MM.1S (cell line): ENCODE results near the gene FOXK1.

Source experiments
- DNase-seq: peaks from one replicate; pipeline ENCODE4 v3.0.0-alpha.2; 2015
- H2AFZ ChIP-seq: fragments of 300-600 bp; sonication (generic); 2 replicates; pipeline ENCODE4 v1.6.0; 2016; ENCODE audit warnings: antibody characterized with exemption, low read length
- H3F3A ChIP-seq: fragments of 300-600 bp; sonication (generic); 2 replicates; pipeline ENCODE4 v1.6.1; 2016; ENCODE audit warnings: mild to moderate bottlenecking, antibody characterized with exemption, low read length, moderate library complexity, mixed read lengths; ENCODE audit not compliant: insufficient read depth
- H3K27ac ChIP-seq: fragments of 300-600 bp; sonication (generic); 2 replicates; pipeline ENCODE4 v1.5.1; 2016; ENCODE audit warnings: mild to moderate bottlenecking, low read length
- H3K27me3 ChIP-seq: fragments of 300-600 bp; sonication (generic); replicated peaks from 2 replicates; pipeline ENCODE4 v1.6.0; 2016; ENCODE audit warnings: low read length; ENCODE audit not compliant: insufficient read depth
- H3K36me3 ChIP-seq: fragments of 300-600 bp; sonication (generic); replicated peaks from 2 replicates; pipeline ENCODE4 v1.6.1; 2016; ENCODE audit warnings: mild to moderate bottlenecking, low read length, mixed read lengths; ENCODE audit not compliant: insufficient read depth
- H3K4me1 ChIP-seq: fragments of 300-600 bp; sonication (generic); 2 replicates; pipeline ENCODE4 v1.6.1; 2016; ENCODE audit warnings: low read length, mixed read lengths
- H3K4me2 ChIP-seq: fragments of 300-600 bp; sonication (generic); 2 replicates; pipeline ENCODE4 v1.6.0; 2016; ENCODE audit warnings: low read depth, low read length
- H3K4me3 ChIP-seq: fragments of 300-600 bp; sonication (generic); 2 replicates; pipeline ENCODE4 v1.5.1; 2016; ENCODE audit warnings: low read length, mixed read lengths
- H3K79me2 ChIP-seq: fragments of 300-600 bp; sonication (generic); 2 replicates; pipeline ENCODE4 v1.6.1; 2016; ENCODE audit warnings: mixed run types, low read length, mixed read lengths
- H3K9ac ChIP-seq: fragments of 300-600 bp; sonication (generic); 2 replicates; pipeline ENCODE4 v1.6.1; 2016; ENCODE audit warnings: low read length, mixed read lengths
- H3K9me2 ChIP-seq: fragments of 300-600 bp; sonication (generic); replicated peaks from 2 replicates; pipeline ENCODE4 v1.6.1; 2016; ENCODE audit warnings: mild to moderate bottlenecking, low read length, mixed read lengths; ENCODE audit not compliant: insufficient read depth
- H3K9me3 ChIP-seq: fragments of 300-600 bp; sonication (generic); replicated peaks from 2 replicates; pipeline ENCODE4 v1.6.1; 2016; ENCODE audit warnings: mild to moderate bottlenecking, low read length, mixed read lengths; ENCODE audit not compliant: insufficient read depth
- H4K20me1 ChIP-seq: fragments of 300-600 bp; sonication (generic); 2 replicates; pipeline ENCODE4 v1.6.1; 2016; ENCODE audit warnings: mild to moderate bottlenecking, low read length, moderate library complexity, mixed read lengths; ENCODE audit not compliant: insufficient read depth
- EZH2 ChIP-seq: fragments of 300-600 bp; sonication (generic); optimal IDR thresholded peaks from 2 replicates; pipeline ENCODE3; 2017; ENCODE audit warnings: low read depth, mild to moderate bottlenecking, antibody characterized with exemption, low read length, mixed read lengths
- EZH2phosphoT487 ChIP-seq: fragments of 300-600 bp; sonication (generic); IDR thresholded peaks from 2 replicates; pipeline ENCODE4 v1.6.1; 2018; ENCODE audit warnings: antibody characterized with exemption, low read length
- TF ChIP-seq, protein P1 (sequence below): fragments of 300-600 bp; sonication (generic); IDR thresholded peaks from 2 replicates; pipeline ENCODE4 v1.5.1; 2016; ENCODE audit warnings: antibody characterized with exemption, low read length, mixed read lengths

Gene FOXK1

GRCh38 chr7:4771737-4772136 lies 89.6 kb downstream of the FOXK1 start:
- peaks cover 8% of the 10 kb centered on the region; the same call in 1 of the 2 replicates for H3K4me1 ChIP-seq
- no peak for DNase-seq
- no peaks in the 10 kb centered on the region for H3K9me3 ChIP-seq
- peaks cover 13% of the 10 kb centered on the region for H3K79me2 ChIP-seq
- no peak for TF ChIP-seq EZH2phosphoT487
- TF ChIP-seq, protein P1, sequence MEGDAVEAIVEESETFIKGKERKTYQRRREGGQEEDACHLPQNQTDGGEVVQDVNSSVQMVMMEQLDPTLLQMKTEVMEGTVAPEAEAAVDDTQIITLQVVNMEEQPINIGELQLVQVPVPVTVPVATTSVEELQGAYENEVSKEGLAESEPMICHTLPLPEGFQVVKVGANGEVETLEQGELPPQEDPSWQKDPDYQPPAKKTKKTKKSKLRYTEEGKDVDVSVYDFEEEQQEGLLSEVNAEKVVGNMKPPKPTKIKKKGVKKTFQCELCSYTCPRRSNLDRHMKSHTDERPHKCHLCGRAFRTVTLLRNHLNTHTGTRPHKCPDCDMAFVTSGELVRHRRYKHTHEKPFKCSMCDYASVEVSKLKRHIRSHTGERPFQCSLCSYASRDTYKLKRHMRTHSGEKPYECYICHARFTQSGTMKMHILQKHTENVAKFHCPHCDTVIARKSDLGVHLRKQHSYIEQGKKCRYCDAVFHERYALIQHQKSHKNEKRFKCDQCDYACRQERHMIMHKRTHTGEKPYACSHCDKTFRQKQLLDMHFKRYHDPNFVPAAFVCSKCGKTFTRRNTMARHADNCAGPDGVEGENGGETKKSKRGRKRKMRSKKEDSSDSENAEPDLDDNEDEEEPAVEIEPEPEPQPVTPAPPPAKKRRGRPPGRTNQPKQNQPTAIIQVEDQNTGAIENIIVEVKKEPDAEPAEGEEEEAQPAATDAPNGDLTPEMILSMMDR, result no peak
- no peak for TF ChIP-seq EZH2
- no peak overlapping the region for H3K4me2 ChIP-seq
- H3K9ac ChIP-seq, result no peak overlapping the region
- no peaks in the 10 kb centered on the region for H3K27me3 ChIP-seq
- no peak overlapping the region for H3K27ac ChIP-seq
- H3K9me2 ChIP-seq, result no peaks in the 10 kb centered on the region
- H4K20me1 ChIP-seq, result no peaks in the 10 kb centered on the region
- H3K36me3 ChIP-seq, result no peaks in the 10 kb centered on the region
- peaks cover 15% of the 10 kb centered on the region for H3F3A ChIP-seq
- no peak overlapping the region for H3K4me3 ChIP-seq
- H2AFZ ChIP-seq, result no peak overlapping the region

GRCh38 chr7:4772306-4772705 lies 90.2 kb downstream of the FOXK1 start:
- Histone ChIP-seq H3K9me2 (no peaks in the 10 kb centered on the region), H3K36me3 (no peaks in the 10 kb centered on the region), H3K4me1 (peaks cover 9% of the 10 kb centered on the region; the same call in 1 of the 2 replicates), H3F3A (peaks cover 15% of the 10 kb centered on the region), H3K27me3 (no peaks in the 10 kb centered on the region), H3K27ac (no peak overlapping the region), H3K9me3 (no peaks in the 10 kb centered on the region), H3K4me3 (no peak overlapping the region), H3K79me2 (peaks cover 18% of the 10 kb centered on the region), H2AFZ (no peak overlapping the region), H3K9ac (no peak overlapping the region), H4K20me1 (no peaks in the 10 kb centered on the region), H3K4me2 (no peak overlapping the region)
- TF ChIP-seq, protein P1, result no peak
- no peak for TF ChIP-seq EZH2phosphoT487
- TF ChIP-seq EZH2, result no peak
- no peak for DNase-seq

GRCh38 chr7:4774007-4774406 lies 91.9 kb downstream of the FOXK1 start:
- Histone ChIP-seq H3K9ac (peak overlapping the region; percentile 78; the same call in 1 of the 2 replicates), H3K4me3 (peak overlapping the region; percentile 98), H3K27ac (no peak overlapping the region), H3K79me2 (peaks cover 30% of the 10 kb centered on the region), H4K20me1 (no peaks in the 10 kb centered on the region), H3K4me2 (peak overlapping the region; percentile 92), H3K4me1 (peaks cover 9% of the 10 kb centered on the region; the same call in 1 of the 2 replicates), H3K9me2 (no peaks in the 10 kb centered on the region), H2AFZ (peak overlapping the region; percentile 76; the same call in 1 of the 2 replicates), H3K27me3 (no peaks in the 10 kb centered on the region), H3F3A (peaks cover 15% of the 10 kb centered on the region), H3K36me3 (no peaks in the 10 kb centered on the region), H3K9me3 (no peaks in the 10 kb centered on the region)
- no peak for DNase-seq
- TF ChIP-seq EZH2phosphoT487, result no peak
- TF ChIP-seq EZH2, result no peak

DNA sequence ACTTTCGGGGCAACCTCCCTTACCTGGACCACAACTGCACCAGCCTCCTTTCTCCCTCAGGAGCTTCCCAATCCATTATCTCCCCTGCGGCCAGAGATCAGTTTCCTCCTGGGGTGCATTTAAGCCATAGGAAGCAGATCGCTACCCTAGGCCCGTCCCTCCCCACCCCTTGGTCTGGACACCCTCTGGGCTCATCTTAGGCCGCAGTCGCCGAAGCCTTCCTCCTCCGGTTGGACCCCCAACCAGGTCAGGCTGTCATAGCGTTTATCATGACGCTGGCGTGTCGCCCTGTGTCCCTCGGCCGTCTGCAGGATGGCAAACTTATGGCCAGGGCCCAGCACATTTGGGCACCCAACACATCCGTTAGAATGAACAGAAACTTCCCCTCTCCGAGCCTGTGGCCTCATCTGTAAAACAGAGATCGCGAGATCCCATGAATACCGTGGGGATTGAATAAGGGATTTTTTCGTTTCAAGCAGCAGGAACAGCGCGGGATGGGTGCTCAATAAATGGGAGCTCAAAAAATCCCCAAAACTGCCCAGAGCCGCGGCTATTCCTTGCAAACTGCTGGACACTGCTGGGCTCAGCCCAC lies 92.7 kb downstream of the FOXK1 start:
- Histone ChIP-seq H4K20me1 (no peaks in the 10 kb centered on the region), H3K4me2 (peak overlapping the region; percentile 92), H3K9me2 (no peaks in the 10 kb centered on the region), H3K27ac (peak overlapping the region; percentile 88), H3K79me2 (peaks cover 31% of the 10 kb centered on the region), H2AFZ (peak overlapping the region; percentile 76), H3K9me3 (no peaks in the 10 kb centered on the region), H3K27me3 (no peaks in the 10 kb centered on the region), H3K4me1 (peaks cover 9% of the 10 kb centered on the region; the same call in 1 of the 2 replicates), H3K9ac (peak overlapping the region; percentile 78), H3K4me3 (peak overlapping the region; percentile 98), H3F3A (peaks cover 15% of the 10 kb centered on the region), H3K36me3 (no peaks in the 10 kb centered on the region)
- no peak for DNase-seq
- TF ChIP-seq EZH2phosphoT487 (no peak), EZH2 (no peak)
- TF ChIP-seq, protein P1, result no peak
